Measurements from ENCODE around the gene SRPK2.

Gene SRPK2

GRCh38 chr7:105322655-105323277, 66.0 kb downstream of the SRPK2 start:
- Histone ChIP-seq H3K36me3 (ENCODE audit: insufficient read depth, low read length) (peaks cover 8% of the 10 kb centered on the region; the same call in 1 of the 2 replicates), H3K4me1 (ENCODE audit: insufficient read depth, low read length, poor library complexity, severe bottlenecking) (peaks cover 13% of the 10 kb centered on the region), H3K4me2 (ENCODE audit: low read depth, low read length, poor library complexity, severe bottlenecking) (no peak overlapping the region), H3K79me2 (ENCODE audit: insufficient read depth, low read length) (peaks cover 94% of the 10 kb centered on the region), H3K9me2 (replicated peaks; ENCODE audit: low read depth, low read length) (no peaks in the 10 kb centered on the region), H3F3A (ENCODE audit: low read depth) (no peaks in the 10 kb centered on the region), H3K9ac (ENCODE audit: low read depth, low read length, poor library complexity, severe bottlenecking) (no peak overlapping the region), H4K20me1 (ENCODE audit: insufficient read depth, low read length, poor library complexity, severe bottlenecking) (peaks cover 27% of the 10 kb centered on the region), H3K4me3 (ENCODE audit: low read length, poor library complexity, severe bottlenecking) (no peak overlapping the region), H3K27me3 (ENCODE audit: insufficient read depth, low read length, poor library complexity, severe bottlenecking) (no peaks in the 10 kb centered on the region), H3K9me3 (ENCODE audit: insufficient read depth, low read depth, low read length) (no peaks in the 10 kb centered on the region), H2AFZ (ENCODE audit: low read length) (no peak overlapping the region)
- TF ChIP-seq CTCF (conservative IDR thresholded peaks at IDR 0.05; ENCODE audit: low read length) (no peak), EZH2phosphoT487 (IDR thresholded peaks at IDR 0.05; ENCODE audit: borderline replicate concordance) (no peak)

DNA sequence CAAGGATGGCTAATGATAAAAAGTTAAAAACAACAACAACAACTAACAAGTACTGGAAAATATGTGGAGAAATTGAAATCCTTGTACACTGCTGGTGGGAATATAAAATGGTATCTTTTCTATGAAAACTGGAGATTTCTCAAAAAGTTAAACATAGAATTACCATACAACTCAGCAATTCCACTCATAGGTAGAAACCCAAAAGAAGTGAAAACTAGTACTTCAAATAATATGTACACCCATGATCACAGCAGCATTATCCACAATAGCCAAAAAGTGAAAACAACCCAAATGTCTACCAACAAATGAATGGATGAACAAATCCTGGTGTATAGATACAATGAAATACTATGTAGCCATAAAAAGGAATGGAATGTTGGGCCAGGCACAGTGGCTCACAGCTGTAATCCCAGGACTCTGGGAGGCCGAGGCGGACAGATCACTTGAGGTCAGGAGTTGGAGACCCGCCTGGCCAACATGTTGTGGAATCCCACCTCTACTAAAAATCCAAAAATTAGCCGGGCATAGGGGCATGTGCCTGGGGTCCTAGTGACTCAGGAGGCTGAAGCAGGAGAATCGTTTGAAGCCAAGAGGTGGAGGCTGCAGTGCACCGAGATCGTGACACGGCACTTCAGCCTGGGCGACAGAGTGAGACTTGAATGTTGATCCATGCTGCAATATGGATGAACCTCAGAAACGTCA, 66.8 kb downstream of the SRPK2 start:
- Histone ChIP-seq H3K27me3 (ENCODE audit: insufficient read depth, low read length, poor library complexity, severe bottlenecking) (no peaks in the 10 kb centered on the region), H4K20me1 (ENCODE audit: insufficient read depth, low read length, poor library complexity, severe bottlenecking) (peaks cover 24% of the 10 kb centered on the region), H3K4me1 (ENCODE audit: insufficient read depth, low read length, poor library complexity, severe bottlenecking) (peaks cover 8% of the 10 kb centered on the region), H3K9me2 (replicated peaks; ENCODE audit: low read depth, low read length) (no peaks in the 10 kb centered on the region), H3K9ac (ENCODE audit: low read depth, low read length, poor library complexity, severe bottlenecking) (no peak overlapping the region), H3K9me3 (ENCODE audit: insufficient read depth, low read depth, low read length) (no peaks in the 10 kb centered on the region), H3K4me3 (ENCODE audit: low read length, poor library complexity, severe bottlenecking) (no peak overlapping the region), H3K4me2 (ENCODE audit: low read depth, low read length, poor library complexity, severe bottlenecking) (no peak overlapping the region), H2AFZ (ENCODE audit: low read length) (no peak overlapping the region), H3K36me3 (ENCODE audit: insufficient read depth, low read length) (peaks cover 8% of the 10 kb centered on the region; the same call in 1 of the 2 replicates), H3F3A (ENCODE audit: low read depth) (no peaks in the 10 kb centered on the region), H3K79me2 (ENCODE audit: insufficient read depth, low read length) (peaks cover 94% of the 10 kb centered on the region)
- TF ChIP-seq EZH2phosphoT487 (IDR thresholded peaks at IDR 0.05; ENCODE audit: borderline replicate concordance): no peak
- no peak for TF ChIP-seq CTCF (conservative IDR thresholded peaks at IDR 0.05; ENCODE audit: low read length)

GRCh38 chr7:105320896-105321295, 67.8 kb downstream of the SRPK2 start:
- TF ChIP-seq CTCF (conservative IDR thresholded peaks at IDR 0.05; ENCODE audit: low read length): no peak
- TF ChIP-seq EZH2phosphoT487 (IDR thresholded peaks at IDR 0.05; ENCODE audit: borderline replicate concordance): no peak
- Histone ChIP-seq H3K4me3 (ENCODE audit: low read length, poor library complexity, severe bottlenecking) (no peak overlapping the region), H4K20me1 (ENCODE audit: insufficient read depth, low read length, poor library complexity, severe bottlenecking) (peaks cover 15% of the 10 kb centered on the region), H2AFZ (ENCODE audit: low read length) (no peak overlapping the region), H3K9me2 (replicated peaks; ENCODE audit: low read depth, low read length) (no peaks in the 10 kb centered on the region), H3K4me1 (ENCODE audit: insufficient read depth, low read length, poor library complexity, severe bottlenecking) (peaks cover 2% of the 10 kb centered on the region), H3K9me3 (ENCODE audit: insufficient read depth, low read depth, low read length) (no peaks in the 10 kb centered on the region), H3K4me2 (ENCODE audit: low read depth, low read length, poor library complexity, severe bottlenecking) (no peak overlapping the region), H3K36me3 (ENCODE audit: insufficient read depth, low read length) (peaks cover 8% of the 10 kb centered on the region; the same call in 1 of the 2 replicates), H3K27me3 (ENCODE audit: insufficient read depth, low read length, poor library complexity, severe bottlenecking) (no peaks in the 10 kb centered on the region), H3K9ac (ENCODE audit: low read depth, low read length, poor library complexity, severe bottlenecking) (no peak overlapping the region), H3K79me2 (ENCODE audit: insufficient read depth, low read length) (peaks cover 94% of the 10 kb centered on the region), H3F3A (ENCODE audit: low read depth) (no peaks in the 10 kb centered on the region)

All from Loucy (cell line).